ENCODE data around the gene DEFB108B.
"Not testable (repeated sequence)": the region's sequence is repeated elsewhere in the genome, so short reads cannot be mapped to it uniquely, and the experiment has no call there.

DNA sequence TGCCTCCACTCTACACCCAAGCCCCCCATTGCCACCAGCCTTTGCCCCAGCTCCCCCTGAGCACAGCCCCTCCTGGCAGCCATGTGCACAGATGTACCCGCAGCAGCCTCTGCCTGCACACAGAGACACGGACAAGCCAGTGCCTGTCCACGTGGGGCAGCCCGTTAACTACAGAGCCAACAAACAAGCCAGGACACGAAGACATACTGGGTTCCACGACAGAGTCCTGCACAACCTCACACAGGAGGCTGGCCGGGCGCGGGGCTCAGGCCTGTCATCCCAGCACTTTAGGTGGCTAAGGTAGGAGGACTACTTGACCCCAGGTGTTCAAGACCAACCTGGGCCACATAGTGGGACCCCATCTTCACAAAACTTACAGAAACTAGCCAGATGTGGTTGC lies 36.2 kb upstream of the DEFB108B start:
- TF ChIP-seq, protein P1, sequence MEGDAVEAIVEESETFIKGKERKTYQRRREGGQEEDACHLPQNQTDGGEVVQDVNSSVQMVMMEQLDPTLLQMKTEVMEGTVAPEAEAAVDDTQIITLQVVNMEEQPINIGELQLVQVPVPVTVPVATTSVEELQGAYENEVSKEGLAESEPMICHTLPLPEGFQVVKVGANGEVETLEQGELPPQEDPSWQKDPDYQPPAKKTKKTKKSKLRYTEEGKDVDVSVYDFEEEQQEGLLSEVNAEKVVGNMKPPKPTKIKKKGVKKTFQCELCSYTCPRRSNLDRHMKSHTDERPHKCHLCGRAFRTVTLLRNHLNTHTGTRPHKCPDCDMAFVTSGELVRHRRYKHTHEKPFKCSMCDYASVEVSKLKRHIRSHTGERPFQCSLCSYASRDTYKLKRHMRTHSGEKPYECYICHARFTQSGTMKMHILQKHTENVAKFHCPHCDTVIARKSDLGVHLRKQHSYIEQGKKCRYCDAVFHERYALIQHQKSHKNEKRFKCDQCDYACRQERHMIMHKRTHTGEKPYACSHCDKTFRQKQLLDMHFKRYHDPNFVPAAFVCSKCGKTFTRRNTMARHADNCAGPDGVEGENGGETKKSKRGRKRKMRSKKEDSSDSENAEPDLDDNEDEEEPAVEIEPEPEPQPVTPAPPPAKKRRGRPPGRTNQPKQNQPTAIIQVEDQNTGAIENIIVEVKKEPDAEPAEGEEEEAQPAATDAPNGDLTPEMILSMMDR (IDR thresholded peaks at IDR 0.05; ENCODE audit: low read depth, low read length, missing input control), result not testable (repeated sequence)
- not testable (repeated sequence) for TF ChIP-seq RAD21 (IDR thresholded peaks at IDR 0.05); EGR1 (IDR thresholded peaks at IDR 0.05; ENCODE audit: low read depth in 2 of 2); YY1 (IDR thresholded peaks at IDR 0.05); GABPA (IDR thresholded peaks at IDR 0.05 in 1 of 2, conservative IDR thresholded peaks at IDR 0.05 in 1 of 2); JUND (IDR thresholded peaks at IDR 0.05)

Data from liver (tissue), 3 donors.